HCT116 (cell line): ENCODE measurements around the gene TMEM219. TPM values are rescaled to one million over a fixed set of nuclear protein-coding genes. Genes with fewer than 3 reads are reported as not detected.

Experiments
- ATAC-seq: fragments of 200-7000 bp; cut with Tn5 transposase; 2 replicates; pipeline ENCODE4 v1.9.1; 2020; ENCODE audit warnings: mild to moderate bottlenecking, moderate library complexity
- BruUV-seq: library from RNA; stranded (reverse); fragments of 400-500 nt; replicated peaks from 2 replicates; lab custom pipeline; 2021; lab: Mats Ljungman, UMichigan
- CTCF ChIA-PET: fragments of 300-600 bp; sonication (Branson Sonifier 250); formaldehyde crosslinking; loops from one replicate; lab custom pipeline; 2021; ENCODE audit warnings: antibody characterized with exemption; lab: Charles Lee
- POLR2A ChIA-PET: fragments of 300-600, 350-600 bp; sonication (Branson Sonifier 250); formaldehyde crosslinking; loops from one replicate; lab custom pipeline; 2021; ENCODE audit warnings: antibody characterized with exemption; lab: Charles Lee
- RAD21 ChIA-PET, 2 experiments: fragments of 300-600 bp; sonication (Branson Sonifier 250); formaldehyde crosslinking; loops; one replicate each; lab custom pipeline; 2023; ENCODE audit warnings: low total read pairs in 2 of 2; ENCODE audit not compliant: uncharacterized antibody in 2 of 2, unreplicated experiment in 2 of 2, low non-redundant PET in 1 of 2; lab: Charles Lee
- DNase-seq: peaks from one replicate; pipeline ENCODE4 v3.0.0-alpha.2; 2010; ENCODE audit warnings: low read depth, low spot score
- H2AFZ ChIP-seq: fragments of 200-600 bp; shearing (Covaris generic), sonication (generic); 2 replicates; pipeline ENCODE4 v1.6.1; 2017; ENCODE audit warnings: low read depth, mixed run types, mixed read lengths, antibody characterized with exemption, low read length; ENCODE audit not compliant: poor library complexity, severe bottlenecking
- H3K27ac ChIP-seq: 2 replicates; pipeline ENCODE4 v1.5.1; 2012; ENCODE audit warnings: low read depth, low read length
- H3K27me3 ChIP-seq: fragments of 200-600 bp; sonication (generic); 2 replicates; pipeline ENCODE4 v1.6.1; 2016; ENCODE audit warnings: mixed run types, low read length, mixed read lengths; ENCODE audit not compliant: insufficient read depth
- H3K36me3 ChIP-seq, 2 experiments: fragments of 200-500 bp in 1 of 2; fragments of 200-600 bp in 1 of 2; sonication (Bioruptor generic) in 1 of 2; sonication (generic) in 1 of 2; 2 replicates each; pipeline versions ENCODE4 v1.5.1 to v1.6.1; 2014 to 2016; ENCODE audit warnings: low read length in 2 of 2, inconsistent platforms in 1 of 2, mixed read lengths in 1 of 2, mixed run types in 1 of 2; ENCODE audit not compliant: insufficient read depth in 2 of 2, control insufficient read depth in 1 of 2
- H3K4me1 ChIP-seq, 2 experiments: fragments of 200-600 bp in 1 of 2; sonication (generic) in 1 of 2; 2 replicates each; pipeline versions ENCODE4 v1.5.1 to v1.6.1; 2012 to 2017; ENCODE audit warnings: low read length in 2 of 2, inconsistent platforms in 1 of 2, mild to moderate bottlenecking in 1 of 2, mixed read lengths in 1 of 2, mixed run types in 1 of 2, moderate library complexity in 1 of 2; ENCODE audit not compliant: insufficient read depth in 2 of 2, control insufficient read depth in 1 of 2
- H3K4me2 ChIP-seq: fragments of 200-600 bp; sonication (generic); 2 replicates; pipeline ENCODE4 v1.6.1; 2017; ENCODE audit warnings: mixed run types, low read length, mixed read lengths
- H3K4me3 ChIP-seq, 2 experiments: fragments of 200-600 bp in 1 of 2; sonication (generic) in 1 of 2; replicated peaks in 1 of 2; 2 replicates each; pipeline ENCODE4 v1.5.1; 2011 to 2016; ENCODE audit warnings: low read length in 2 of 2, control low read depth in 1 of 2, low read depth in 1 of 2, mild to moderate bottlenecking in 1 of 2, mixed read lengths in 1 of 2, mixed run types in 1 of 2
- H3K79me2 ChIP-seq: fragments of 200-600 bp; sonication (generic); 2 replicates; pipeline ENCODE4 v1.6.1; 2017; ENCODE audit warnings: mild to moderate bottlenecking, mixed run types, low read length, moderate library complexity, mixed read lengths; ENCODE audit not compliant: insufficient read depth
- H3K9ac ChIP-seq: fragments of 200-600 bp; sonication (generic); 2 replicates; pipeline ENCODE4 v1.6.1; 2016; ENCODE audit warnings: low read length, mixed read lengths
- H3K9me2 ChIP-seq: fragments of 200-600 bp; sonication (generic), shearing (Covaris generic); 2 replicates; pipeline ENCODE4 v1.6.1; 2017; ENCODE audit warnings: mixed run types, mild to moderate bottlenecking, moderate library complexity; ENCODE audit not compliant: insufficient read depth
- H3K9me3 ChIP-seq, 2 experiments: fragments of 200-500 bp in 1 of 2; fragments of 200-600 bp in 1 of 2; sonication (Bioruptor generic) in 1 of 2; sonication (generic) in 1 of 2; 2 replicates each; pipeline ENCODE4 v1.6.1; 2014 to 2017; ENCODE audit warnings: low read length in 2 of 2, mixed read lengths in 2 of 2, inconsistent platforms in 1 of 2, low read depth in 1 of 2, mild to moderate bottlenecking in 1 of 2, mixed run types in 1 of 2, moderate library complexity in 1 of 2; ENCODE audit not compliant: control insufficient read depth in 1 of 2, insufficient read depth in 1 of 2
- H4K20me1 ChIP-seq: fragments of 200-600 bp; sonication (generic), shearing (Covaris generic); 2 replicates; pipeline ENCODE4 v1.6.1; 2017; ENCODE audit warnings: mixed run types, mild to moderate bottlenecking, moderate library complexity; ENCODE audit not compliant: insufficient read depth
- CBX3 ChIP-seq: IDR thresholded peaks from 2 replicates; pipeline ENCODE4 v1.6.1; 2012; ENCODE audit warnings: low read depth
- CTCF ChIP-seq, 3 experiments: fragments of 200-600 bp in 1 of 3; sonication (generic) in 1 of 3; IDR thresholded peaks in 2 of 3; conservative IDR thresholded peaks in 1 of 3; 2 replicates each; pipeline ENCODE4 v1.5.1; 2012 to 2017; ENCODE audit warnings: low read depth in 2 of 3, low read length in 2 of 3, antibody characterized with exemption in 1 of 3, borderline replicate concordance in 1 of 3, control low read depth in 1 of 3, mild to moderate bottlenecking in 1 of 3, mixed read lengths in 1 of 3, mixed run types in 1 of 3, moderate library complexity in 1 of 3; ENCODE audit not compliant: insufficient read depth in 1 of 3
- EGR1 ChIP-seq: IDR thresholded peaks from 2 replicates; pipeline ENCODE4 v1.6.1; 2012; ENCODE audit warnings: low read depth
- ELF1 ChIP-seq: IDR thresholded peaks from 2 replicates; pipeline ENCODE4 v1.6.1; 2012; ENCODE audit warnings: low read depth, borderline replicate concordance
- JUND ChIP-seq: IDR thresholded peaks from 2 replicates; pipeline ENCODE4 v1.6.1; 2012
- POLR2AphosphoS5 ChIP-seq: IDR thresholded peaks from 2 replicates; pipeline ENCODE4 v1.6.1; 2011; ENCODE audit warnings: mild to moderate bottlenecking, low read depth, low read length, moderate library complexity
- RAD21 ChIP-seq: IDR thresholded peaks from 2 replicates; pipeline ENCODE4 v1.6.1; 2012; ENCODE audit warnings: low read depth, mild to moderate bottlenecking
- REST ChIP-seq: IDR thresholded peaks from 2 replicates; pipeline ENCODE4 v1.6.1; 2012; ENCODE audit warnings: low read depth
- SRF ChIP-seq: IDR thresholded peaks from 2 replicates; pipeline ENCODE4 v1.6.1; 2012; ENCODE audit warnings: low read depth
- TCF7L2 ChIP-seq: IDR thresholded peaks from 2 replicates; pipeline ENCODE4 v1.7.0; 2011; ENCODE audit warnings: borderline replicate concordance, inconsistent platforms; ENCODE audit not compliant: insufficient read depth, insufficient read length; ENCODE audit errors: extremely low read depth
- ZNF274 ChIP-seq: fragments of 200-500 bp; sonication (Bioruptor generic); IDR thresholded peaks from 2 replicates; pipeline ENCODE4 v1.6.1; 2014; ENCODE audit warnings: mild to moderate bottlenecking, low read depth, low read length, inconsistent platforms
- intact Hi-C: fragments of 100-400 bp; cut with micrococcal nuclease; formaldehyde crosslinking; loops from 2 replicates; pipeline ENCODE4 v1.10.0; 2022
- total RNA-seq: library from RNA; stranded (reverse); gene quantifications from one replicate; pipeline ENCODE4 v1.2.1, GENCODE V29; 2021; ENCODE audit not compliant: unreplicated experiment

The TMEM219 gene
- total RNA-seq, 1 experiment from 2014 or later, result 75.5 TPM

- H3K4me2 ChIP-seq, result no peak overlapping the region
- ChIA-PET CTCF (no interaction called here), POLR2A (interaction anchor here (0.6 kb wide), 1 partner anchor 44 kb away, joined by 3 read pairs; no protein-coding TSS in a partner anchor), RAD21 (no interaction called here)
- H3K27ac ChIP-seq, result peak overlapping the region; percentile 11; the same call in 1 of the 2 replicates
- peaks cover 2 to 6% of the 10 kb centered on the region in 2 experiments for H3K4me1 ChIP-seq
- H3K4me3 ChIP-seq, result no peak overlapping the region
- H3K9me3 ChIP-seq, result no peaks in the 10 kb centered on the region
- no peaks in the 10 kb centered on the region for H4K20me1 ChIP-seq
- no peaks in the 10 kb centered on the region for H3K27me3 ChIP-seq
- H2AFZ ChIP-seq, result no peak overlapping the region
- intact Hi-C loops, result no loop called here
- no peaks in the 10 kb centered on the region for H3K79me2 ChIP-seq
- TF ChIP-seq JUND (no peak), POLR2AphosphoS5 (no peak), CBX3 (no peak), ZNF274 (no peak), REST (no peak), CTCF (IDR thresholded peaks at IDR 0.05 in 2 of 3, conservative IDR thresholded peaks at IDR 0.05 in 1 of 3; ENCODE audit: borderline replicate concordance in 1 of 3, insufficient read depth in 1 of 3, low read depth in 2 of 3, low read length in 2 of 3) (no peak), SRF (no peak), EGR1 (no peak), ELF1 (no peak), TCF7L2 (no peak), RAD21 (no peak)
- no TSS peak for BruUV-seq
- DNase-seq (no peak), ATAC-seq (no peak)
- H3K36me3 ChIP-seq, result peaks cover 39% of the 10 kb centered on the region in 2 experiments
- H3K9me2 ChIP-seq, result no peaks in the 10 kb centered on the region
- H3K9ac ChIP-seq, result no peak overlapping the region
Measured at GRCh38 chr16:29989111-29989858, 27.4 kb downstream of the TMEM219 start.
